Neural progenitor cell (in vitro differentiated cells): ENCODE measurements around the gene TRIM7.

Experiments
- CTCF ChIP-seq: fragments of 200-600 bp; sonication (generic); IDR thresholded peaks from 2 replicates; pipeline ENCODE4 v1.5.1; 2017; ENCODE audit warnings: antibody characterized with exemption, mild to moderate bottlenecking
- EZH2 ChIP-seq: fragments of 200-600 bp; sonication (generic); IDR thresholded peaks from 2 replicates; pipeline ENCODE4 v1.6.1; 2017; ENCODE audit warnings: antibody characterized with exemption, mild to moderate bottlenecking, moderate library complexity
- EZH2phosphoT487 ChIP-seq: fragments of 200-600 bp; sonication (generic); IDR thresholded peaks from 2 replicates; pipeline ENCODE4 v1.6.1; 2017; ENCODE audit warnings: antibody characterized with exemption

GRCh38 chr5:181188700-181189362 is 16.2 kb downstream of the TRIM7 start:
- TF ChIP-seq CTCF (no peak), EZH2 (no peak), EZH2phosphoT487 (no peak)
